Body of pancreas (tissue), 4 donors: ENCODE data around the gene EDN2.

Experiments
- POLR2A ChIP-seq, 3 donors: fragments of 450-650 bp; IDR thresholded peaks; one replicate each; pipeline ENCODE4 v1.6.1; 2016; ENCODE audit warnings: antibody characterized with exemption in 3 of 3, mild to moderate bottlenecking in 2 of 3
- TF ChIP-seq, protein P1 (sequence below), 7 experiments: fragments of 450-650 bp in 4 of 7; fragments of 200-600 bp in 3 of 7; sonication (generic) in 3 of 7; IDR thresholded peaks; one replicate each; pipeline ENCODE4 v1.5.1; 2016 to 2019; ENCODE audit warnings: antibody characterized with exemption in 7 of 7

DNA sequence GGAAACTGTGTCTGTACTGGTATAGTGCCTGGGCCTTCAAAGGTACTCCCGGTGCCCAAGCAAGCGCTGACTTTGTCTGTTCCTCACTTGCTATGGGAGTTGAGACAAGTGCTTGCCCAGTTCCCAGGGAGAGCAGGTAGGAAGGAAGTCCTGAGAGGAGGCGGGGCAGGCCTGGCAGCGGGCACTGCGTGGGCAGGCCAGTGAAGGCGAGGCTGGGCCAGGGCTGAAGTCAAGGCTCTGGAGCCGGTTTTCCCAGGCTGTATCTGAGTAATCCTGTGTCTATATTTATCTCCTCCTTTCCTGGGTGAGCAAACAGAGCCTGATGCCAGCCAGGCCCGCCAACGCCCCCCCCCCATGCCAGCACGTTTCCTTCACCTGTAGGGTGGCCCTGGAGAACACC, 15.9 kb upstream of the EDN2 start:
- TF ChIP-seq, protein P1, sequence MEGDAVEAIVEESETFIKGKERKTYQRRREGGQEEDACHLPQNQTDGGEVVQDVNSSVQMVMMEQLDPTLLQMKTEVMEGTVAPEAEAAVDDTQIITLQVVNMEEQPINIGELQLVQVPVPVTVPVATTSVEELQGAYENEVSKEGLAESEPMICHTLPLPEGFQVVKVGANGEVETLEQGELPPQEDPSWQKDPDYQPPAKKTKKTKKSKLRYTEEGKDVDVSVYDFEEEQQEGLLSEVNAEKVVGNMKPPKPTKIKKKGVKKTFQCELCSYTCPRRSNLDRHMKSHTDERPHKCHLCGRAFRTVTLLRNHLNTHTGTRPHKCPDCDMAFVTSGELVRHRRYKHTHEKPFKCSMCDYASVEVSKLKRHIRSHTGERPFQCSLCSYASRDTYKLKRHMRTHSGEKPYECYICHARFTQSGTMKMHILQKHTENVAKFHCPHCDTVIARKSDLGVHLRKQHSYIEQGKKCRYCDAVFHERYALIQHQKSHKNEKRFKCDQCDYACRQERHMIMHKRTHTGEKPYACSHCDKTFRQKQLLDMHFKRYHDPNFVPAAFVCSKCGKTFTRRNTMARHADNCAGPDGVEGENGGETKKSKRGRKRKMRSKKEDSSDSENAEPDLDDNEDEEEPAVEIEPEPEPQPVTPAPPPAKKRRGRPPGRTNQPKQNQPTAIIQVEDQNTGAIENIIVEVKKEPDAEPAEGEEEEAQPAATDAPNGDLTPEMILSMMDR (IDR thresholded peaks at IDR 0.05), result peak in 2 of 7 experiments; percentile 6 to 14
- peak in 2 of 3 donors; percentile 55 to 61 for TF ChIP-seq POLR2A (IDR thresholded peaks at IDR 0.05)
